HG02610 (cell line): ENCODE results near the gene B9D1.

Experiments
- ATAC-seq: cut with Tn5 transposase; IDR thresholded peaks from one replicate; pipeline ENCODE4 v1.9.1; 2021; ENCODE audit warnings: mild to moderate bottlenecking, moderate library complexity; ENCODE audit not compliant: unreplicated experiment

B9D1 gene

GRCh38 chr17:19305761-19306159 is 56.8 kb downstream of the B9D1 start:
- ATAC-seq: no peak

DNA sequence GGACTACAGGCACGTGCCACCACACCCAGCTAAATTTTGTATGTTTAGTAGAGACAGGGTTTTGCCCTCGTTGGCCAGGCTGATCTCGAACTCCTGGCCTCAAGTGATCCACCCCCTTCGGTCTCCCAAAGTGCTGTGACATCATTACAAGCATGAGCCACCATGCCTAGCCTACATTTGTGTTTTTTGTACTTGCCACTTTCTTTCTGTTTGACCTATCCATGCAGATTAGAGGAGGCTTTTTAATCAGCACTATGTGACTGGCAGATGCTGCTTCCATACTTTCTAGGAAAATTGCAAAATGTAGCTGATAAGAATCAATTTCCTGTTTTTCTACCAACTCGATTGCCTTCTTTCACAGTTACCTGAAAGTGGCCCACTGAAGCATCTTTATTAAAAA is 57.3 kb downstream of the B9D1 start:
- no peak for ATAC-seq

DNA sequence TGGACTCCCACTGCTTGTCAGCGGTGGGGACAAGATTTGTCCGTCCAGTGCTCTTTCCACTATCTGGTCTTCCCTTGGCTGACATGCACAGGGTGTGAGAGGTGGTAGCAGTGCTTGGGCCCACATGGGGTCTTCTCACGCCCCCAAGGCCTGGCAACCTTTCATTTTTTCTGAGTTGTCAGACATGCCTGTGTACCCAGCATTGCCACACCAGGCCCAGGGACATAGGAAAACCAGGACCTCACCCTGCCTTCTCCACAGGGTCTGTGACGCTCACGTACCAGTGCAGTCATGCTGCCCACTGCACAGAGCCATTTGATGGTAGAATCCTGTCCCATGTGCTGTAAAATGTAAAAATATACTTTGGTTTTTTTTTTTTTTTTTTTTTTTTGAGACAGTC is 57.8 kb downstream of the B9D1 start:
- no peak for ATAC-seq

- no peak for ATAC-seq
These were observed 58.3 kb downstream of the B9D1 start for GRCh38 chr17:19304209-19304608.

DNA sequence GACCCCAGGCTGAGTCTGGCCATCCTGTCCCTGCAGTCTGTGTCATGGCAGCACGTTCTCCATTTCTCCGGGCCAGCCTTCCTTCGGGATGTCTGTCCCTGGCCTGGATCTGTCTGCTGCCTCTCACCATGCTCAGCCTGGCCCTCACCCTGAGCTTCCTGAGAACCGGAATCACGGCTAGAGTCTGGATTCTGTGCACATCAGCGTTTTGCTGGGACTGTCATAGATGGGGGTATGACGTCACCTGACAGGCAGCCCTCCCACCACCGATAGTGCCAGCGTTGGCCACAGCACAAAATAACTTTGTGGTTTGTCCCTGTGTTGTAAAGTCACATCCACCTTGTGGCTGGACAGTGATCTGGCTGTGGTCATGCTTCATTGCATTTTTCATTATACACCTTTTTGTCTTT is 59.2 kb downstream of the B9D1 start:
- no peak for ATAC-seq

GRCh38 chr17:19302791-19303331 is 59.7 kb downstream of the B9D1 start:
- ATAC-seq: no peak

DNA sequence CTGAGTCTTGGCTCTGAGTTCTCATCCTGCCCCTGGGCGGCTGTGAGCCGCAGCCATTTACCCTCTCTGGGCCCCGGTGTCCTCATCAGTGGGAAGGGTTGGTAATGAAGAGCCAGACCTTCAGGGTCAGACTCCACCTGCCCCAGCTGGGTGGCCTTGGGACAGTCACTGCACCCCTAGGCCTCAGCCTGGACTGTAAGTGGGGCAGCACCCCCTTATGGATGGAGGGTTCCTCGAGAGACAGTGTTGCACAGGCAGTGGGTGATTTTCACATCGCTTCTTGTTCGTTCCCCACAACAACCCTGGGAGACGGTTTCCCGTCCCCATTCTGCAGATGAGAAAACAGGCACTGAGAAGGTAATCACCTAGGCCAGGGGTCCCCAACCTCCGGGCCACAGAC is 60.5 kb downstream of the B9D1 start:
- no peak for ATAC-seq

- no peak for ATAC-seq
These were observed 61.1 kb downstream of the B9D1 start for GRCh38 chr17:19301274-19301951.

DNA sequence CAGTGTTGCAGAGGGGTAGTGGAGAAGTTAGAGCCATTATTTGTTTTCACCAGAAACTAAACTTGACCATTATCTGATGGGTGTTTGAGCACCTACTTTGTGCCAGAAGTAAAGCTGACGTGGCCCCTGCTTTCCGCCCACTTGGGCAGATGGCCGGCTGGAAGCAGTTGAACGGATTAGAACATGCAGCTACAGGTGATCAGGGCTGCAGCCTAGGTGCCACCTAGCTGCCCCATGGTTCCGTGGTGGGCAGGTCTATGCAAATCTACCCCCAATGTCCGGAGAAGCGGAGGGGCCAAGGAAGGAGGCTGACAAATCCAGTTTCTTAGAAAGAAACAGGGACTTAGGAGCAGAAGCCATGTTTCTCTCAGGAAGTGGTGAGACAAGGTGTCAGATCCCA is 62.7 kb downstream of the B9D1 start:
- ATAC-seq: no peak

GRCh38 chr17:19299214-19299747 is 63.2 kb downstream of the B9D1 start:
- no peak for ATAC-seq

DNA sequence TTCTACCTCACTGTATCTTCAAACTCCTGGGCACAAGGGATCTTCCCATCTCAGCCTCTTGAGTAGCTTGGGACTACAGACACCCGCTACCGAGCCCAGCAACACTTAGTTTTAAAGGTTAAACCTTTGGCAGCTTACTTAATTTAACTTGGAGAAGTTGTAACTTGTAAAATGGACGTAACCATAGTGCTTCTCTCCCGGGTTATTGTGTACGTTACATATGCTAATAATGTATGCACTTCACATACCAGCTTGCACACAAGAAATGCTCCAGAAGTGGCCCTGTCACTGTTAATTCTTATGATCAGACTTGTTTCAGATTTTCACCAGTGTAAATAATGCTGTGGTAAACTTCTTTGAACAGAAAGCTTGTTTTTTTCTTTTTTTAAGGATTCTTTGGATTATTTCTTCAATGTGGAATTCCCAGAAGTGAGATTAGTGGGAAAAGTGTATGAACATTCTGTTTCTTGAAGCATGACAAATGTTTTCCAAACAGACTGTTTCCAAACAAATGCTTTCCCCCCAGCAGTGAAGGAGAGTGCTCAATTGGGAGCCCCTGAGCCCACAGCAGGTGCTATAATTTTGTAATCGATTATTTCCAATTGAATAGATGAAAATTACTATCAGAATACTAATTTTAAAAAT is 63.8 kb downstream of the B9D1 start:
- no peak for ATAC-seq

DNA sequence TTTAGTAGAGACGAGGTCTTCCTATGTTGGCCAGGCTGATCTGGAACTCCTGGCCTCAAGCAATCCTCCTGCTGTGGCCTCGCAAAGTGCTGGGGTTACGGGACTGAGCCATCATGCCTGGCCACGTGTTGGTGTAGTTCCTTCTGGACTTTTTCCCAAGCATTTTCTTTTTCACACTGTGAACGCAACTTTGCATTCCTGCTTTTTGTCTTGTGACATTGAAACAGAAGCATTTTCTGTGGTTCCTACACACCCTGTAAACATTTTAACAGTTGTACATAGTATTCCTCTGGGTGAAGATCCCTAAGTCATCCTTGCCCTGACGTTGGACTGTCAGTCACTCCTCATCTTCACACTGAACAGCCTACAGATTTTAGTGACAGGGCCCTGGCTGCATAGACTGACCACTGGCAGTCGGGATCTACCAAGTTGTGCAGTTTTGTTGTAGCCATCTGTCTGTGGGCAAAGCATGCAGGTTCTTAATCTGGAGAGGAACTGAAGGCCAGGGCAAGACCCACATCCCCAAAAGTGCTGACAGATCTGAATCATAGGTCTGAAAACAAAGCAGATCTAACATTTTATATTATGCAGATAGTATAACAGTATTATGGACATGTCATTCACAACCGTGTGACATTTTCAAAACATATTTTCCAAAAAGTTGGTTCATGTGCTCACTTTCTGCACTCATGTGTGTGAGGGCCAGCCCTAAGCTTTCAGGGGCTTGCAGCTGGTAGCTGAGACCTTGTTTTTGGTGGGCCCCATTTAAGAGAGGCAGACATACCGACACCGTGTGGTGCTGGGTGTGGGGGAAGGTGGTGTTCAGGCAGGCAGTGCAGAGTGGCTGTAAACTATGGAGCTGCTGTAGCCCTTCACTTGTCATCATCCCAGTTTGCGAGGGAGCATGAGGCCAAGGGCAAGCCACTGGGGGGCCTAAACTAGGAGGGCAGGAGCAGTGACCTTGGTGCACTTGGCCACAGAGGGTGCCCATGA is 65.4 kb downstream of the B9D1 start:
- ATAC-seq: no peak

DNA sequence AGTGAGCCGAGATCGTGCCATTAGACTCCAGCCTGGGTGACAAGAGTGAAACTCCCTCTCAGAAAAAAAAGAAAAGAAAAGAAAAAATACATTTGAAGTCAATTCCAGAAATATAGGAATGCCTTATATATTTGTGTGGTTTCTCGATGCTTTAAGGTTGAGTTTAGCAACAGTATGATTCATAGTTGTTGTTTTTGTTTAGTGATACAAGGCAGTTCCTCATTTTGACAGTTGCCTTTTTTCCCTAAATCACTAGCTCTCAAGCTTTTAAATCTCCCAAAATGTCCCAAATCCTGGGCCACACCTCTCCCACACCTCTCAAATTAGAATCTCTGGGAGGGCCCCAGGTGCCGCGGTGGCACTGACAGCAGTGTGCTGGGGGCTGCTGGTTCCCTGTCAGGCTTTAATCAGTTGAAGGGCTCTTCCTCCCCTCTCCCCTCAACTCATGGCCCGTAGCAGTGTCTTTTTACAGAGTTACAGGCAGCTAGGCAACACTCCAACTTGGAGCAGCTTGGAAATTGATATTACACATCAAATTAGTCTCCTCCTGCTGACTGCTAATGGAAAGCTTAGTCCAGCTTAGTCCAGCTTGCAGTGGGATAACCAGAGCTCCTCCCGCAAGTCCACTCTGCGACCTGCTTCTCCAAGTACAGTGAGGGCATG is 66.9 kb downstream of the B9D1 start:
- ATAC-seq: no peak

GRCh38 chr17:19294443-19294842 is 68.1 kb downstream of the B9D1 start:
- ATAC-seq: no peak
